HG03139 (cell line): ENCODE measurements around the gene MAP7.

ENCODE experiments used
- ATAC-seq: cut with Tn5 transposase; IDR thresholded peaks from one replicate; pipeline ENCODE4 v1.9.1; 2021; ENCODE audit not compliant: unreplicated experiment

The MAP7 gene

GRCh38 chr6:136566007-136566487 lies 15.8 kb upstream of the MAP7 start:
- ATAC-seq, result no peak

GRCh38 chr6:136564180-136564579 lies 14.0 kb upstream of the MAP7 start:
- no peak for ATAC-seq

GRCh38 chr6:136563386-136564152 lies 13.3 kb upstream of the MAP7 start:
- ATAC-seq, result no peak

GRCh38 chr6:136562211-136562610 lies 12.0 kb upstream of the MAP7 start:
- no peak for ATAC-seq

DNA sequence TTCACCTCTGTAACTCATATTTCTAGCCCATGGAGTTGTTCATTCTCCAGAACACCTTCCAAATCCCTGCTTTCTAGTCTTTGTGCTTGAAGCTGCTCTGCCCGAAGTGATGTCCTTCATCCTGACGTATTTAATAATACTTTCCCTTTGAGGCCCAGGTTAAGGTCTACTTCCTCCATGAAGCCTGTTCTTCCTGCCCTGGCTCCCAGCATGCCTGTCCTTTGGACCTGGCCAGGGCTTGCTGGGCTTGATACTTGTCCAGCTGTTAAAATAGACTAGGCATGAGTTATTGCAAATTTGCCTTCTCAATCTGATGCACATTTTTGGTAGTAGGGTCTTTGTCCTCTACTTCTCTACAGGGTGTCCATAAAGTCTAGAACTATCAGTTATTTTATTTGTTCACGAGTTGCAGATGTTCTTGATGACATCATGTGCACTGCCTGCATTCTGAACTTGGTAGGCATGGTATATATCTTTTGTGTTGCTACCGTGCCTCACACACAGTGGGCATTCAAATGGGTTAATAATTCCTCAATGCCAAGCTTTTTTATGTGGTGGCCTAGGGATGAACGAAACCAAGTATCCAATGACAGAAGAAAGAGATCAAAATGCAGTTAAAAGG lies 3.1 kb upstream of the MAP7 start:
- no peak for ATAC-seq

- ATAC-seq, result no peak
Observed at GRCh38 chr6:136552054-136552453, 1.8 kb upstream of the MAP7 start.

GRCh38 chr6:136551103-136551502 lies 881 bp upstream of the MAP7 start:
- ATAC-seq, result no peak

DNA sequence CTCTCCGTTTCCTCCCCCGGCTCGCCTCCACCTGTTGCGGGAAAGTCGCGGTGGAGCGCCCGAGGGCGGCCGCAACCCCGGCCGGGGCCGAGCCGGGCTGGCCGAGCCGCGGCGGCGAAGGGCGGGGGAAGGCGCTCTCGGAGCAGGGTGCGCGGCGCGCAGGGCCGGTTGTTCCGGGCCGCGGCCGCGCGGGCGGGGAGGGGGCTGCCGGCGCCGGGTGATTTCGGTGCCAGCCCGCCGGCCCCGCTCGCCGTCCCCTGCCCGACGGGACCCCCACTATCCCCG lies 235 bp downstream of the MAP7 start:
- ATAC-seq, result peak; percentile 51

DNA sequence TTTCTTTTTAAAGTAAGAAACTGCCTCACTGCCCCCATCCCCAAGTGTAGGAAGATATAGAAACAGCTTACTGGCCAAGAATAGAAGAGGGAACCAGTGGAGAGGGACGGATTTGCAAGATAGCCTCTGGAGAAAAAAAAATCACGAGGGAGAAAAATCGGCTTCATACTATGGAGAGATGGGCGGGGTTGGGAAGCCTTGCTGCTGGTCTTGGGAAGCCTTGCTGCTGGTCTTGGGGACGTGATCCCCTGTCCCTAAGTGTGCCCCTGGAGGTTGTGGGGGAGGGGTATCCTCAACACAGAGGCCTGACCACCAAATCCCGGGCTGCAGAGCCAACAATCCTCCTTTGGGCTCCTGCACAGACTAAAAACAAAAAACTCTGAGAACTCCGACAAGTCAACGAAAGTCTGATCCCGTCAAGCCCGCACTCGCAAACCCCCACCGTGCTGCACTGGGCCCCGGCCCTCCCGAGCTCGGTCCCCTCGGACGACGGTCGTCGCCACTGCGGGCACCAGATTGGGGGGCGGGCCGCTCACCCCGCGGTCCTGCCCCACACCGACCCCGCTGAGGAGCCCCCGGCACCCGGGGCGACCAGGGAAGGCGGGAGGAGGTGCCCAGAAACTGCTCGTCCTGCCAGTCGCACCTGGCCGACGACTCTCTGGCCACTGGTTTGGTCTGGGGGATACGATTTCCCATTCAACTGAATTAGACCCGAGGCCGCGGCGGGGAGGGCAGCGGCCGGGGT lies 750 bp downstream of the MAP7 start:
- no peak for ATAC-seq

- no peak for ATAC-seq
Observed at GRCh38 chr6:136548582-136549299, 1.5 kb downstream of the MAP7 start.

GRCh38 chr6:136547871-136548270 lies 2.4 kb downstream of the MAP7 start:
- ATAC-seq, result no peak

DNA sequence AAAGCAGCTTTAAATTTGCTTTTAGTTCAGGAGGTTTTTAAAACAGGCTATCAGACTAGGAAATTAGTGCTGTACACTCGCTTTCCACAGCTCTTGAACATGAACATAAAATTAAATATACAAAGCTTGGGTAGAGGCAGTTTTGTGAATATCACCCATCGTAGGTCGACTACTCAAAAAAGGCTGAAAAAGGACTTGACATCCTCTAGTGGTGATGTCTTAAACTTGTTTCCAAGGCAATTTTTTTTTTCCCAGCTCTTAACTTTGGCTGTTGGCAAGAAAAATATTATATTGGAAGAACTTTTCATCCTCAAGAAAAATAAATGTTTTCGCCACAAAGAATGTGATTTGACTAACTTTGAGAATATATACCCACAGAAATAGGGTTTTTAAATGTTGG lies 2.9 kb downstream of the MAP7 start:
- no peak for ATAC-seq

- ATAC-seq, result no peak
Observed at GRCh38 chr6:136546331-136546730, 3.9 kb downstream of the MAP7 start.

- ATAC-seq, result no peak
Observed at GRCh38 chr6:136544326-136544725, 5.9 kb downstream of the MAP7 start.

DNA sequence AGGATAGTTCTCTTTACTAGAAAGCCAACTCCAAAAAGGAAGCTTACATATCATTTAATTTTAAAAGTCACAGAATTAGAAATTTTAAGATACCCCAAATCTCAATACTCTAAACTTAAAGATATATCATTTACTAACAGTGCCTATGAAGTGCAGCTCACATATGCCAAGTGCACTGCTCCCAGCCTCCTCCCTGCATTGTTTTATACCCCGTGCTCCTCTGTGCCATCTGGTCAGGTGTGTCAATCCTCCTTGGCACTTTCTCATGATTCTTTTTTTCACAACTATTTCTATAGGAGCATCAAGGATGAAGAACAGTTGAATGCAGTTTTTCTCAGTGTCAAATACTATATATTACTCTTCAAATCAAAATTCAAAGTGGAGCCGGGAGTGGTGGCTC lies 8.8 kb downstream of the MAP7 start:
- no peak for ATAC-seq

DNA sequence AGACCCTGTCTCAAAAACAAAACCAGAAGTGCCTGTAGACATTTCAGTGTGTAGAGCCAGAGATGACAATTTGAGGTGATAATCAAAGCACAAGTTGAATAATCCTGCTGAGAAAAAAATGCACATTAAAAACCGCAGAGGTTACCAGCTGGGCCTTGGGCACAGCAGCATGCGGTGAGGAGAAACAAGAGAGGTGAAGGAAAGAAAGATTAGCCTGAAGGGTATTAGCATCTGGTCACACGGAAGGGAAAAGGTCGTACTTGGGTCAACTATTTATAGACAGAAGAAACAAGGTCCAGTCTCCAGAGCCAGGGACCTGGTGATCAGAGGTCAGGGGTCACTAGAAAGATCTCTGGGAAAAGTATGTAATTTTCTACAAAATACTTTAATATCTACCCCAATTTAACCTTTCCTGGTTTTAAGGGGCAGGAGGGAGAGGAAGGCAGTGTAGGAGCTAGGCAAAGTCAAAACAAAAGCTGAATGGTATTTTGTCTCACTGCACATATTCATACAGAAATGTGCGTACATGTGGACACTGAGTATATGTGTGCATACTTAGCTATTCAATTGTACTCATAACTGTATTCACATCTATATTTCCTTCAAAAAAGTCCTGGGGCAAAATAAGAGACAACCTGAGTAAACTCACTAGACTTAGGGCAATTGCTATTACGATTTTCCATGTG lies 10.1 kb downstream of the MAP7 start:
- ATAC-seq, result no peak

DNA sequence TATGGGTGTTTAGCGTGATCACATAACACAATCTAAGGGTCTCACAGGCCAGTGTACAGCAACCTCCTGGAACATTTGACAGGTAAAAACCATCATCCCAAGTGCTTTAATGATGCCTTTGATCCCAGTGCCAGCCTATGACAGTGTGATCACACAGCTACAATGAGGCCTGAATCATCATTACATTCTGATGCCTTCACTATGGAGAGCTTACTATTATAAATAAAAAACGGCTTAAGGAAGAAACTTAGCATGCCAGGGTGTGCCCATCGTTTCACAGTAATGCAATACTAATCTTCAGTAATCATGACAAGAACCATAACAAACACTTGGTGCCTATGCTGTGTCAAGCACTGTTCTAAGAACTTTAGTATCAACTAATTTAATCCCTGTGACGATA lies 11.4 kb downstream of the MAP7 start:
- no peak for ATAC-seq

DNA sequence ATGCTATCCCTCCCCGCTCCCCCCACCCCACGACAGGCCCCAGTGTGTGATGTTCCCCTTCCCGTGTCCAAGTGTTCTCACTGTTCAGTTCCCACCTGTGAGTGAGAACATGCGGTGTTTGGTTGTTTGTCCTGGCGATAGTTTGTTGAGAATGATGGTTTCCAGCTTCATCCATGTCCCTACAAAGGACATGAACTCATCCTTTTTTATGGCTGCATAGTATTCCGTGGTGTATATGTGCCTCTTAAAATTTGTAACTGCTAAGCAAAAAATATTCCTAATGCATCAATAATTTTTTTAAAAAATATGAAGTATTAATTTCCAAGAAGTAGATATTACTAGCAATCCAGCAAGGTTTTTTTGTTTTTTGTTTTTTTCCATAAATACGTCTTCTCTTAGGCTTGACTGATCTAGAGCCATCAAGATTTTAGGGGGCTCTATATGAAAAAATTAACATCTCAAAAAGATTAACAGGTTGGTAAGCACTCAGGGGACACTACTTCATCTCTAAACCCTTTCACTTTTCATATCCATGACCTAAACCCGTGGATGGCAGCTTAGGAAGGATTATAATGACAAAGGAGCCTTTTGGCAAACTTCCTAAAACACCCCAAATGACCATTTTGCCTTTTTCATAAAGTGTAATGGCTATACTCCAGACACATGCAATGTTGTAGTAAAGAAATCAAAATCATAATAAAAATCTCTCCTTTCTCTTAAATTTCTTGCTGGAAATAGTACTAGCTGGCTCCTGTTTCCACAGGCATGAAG lies 14.2 kb downstream of the MAP7 start:
- ATAC-seq, result no peak

DNA sequence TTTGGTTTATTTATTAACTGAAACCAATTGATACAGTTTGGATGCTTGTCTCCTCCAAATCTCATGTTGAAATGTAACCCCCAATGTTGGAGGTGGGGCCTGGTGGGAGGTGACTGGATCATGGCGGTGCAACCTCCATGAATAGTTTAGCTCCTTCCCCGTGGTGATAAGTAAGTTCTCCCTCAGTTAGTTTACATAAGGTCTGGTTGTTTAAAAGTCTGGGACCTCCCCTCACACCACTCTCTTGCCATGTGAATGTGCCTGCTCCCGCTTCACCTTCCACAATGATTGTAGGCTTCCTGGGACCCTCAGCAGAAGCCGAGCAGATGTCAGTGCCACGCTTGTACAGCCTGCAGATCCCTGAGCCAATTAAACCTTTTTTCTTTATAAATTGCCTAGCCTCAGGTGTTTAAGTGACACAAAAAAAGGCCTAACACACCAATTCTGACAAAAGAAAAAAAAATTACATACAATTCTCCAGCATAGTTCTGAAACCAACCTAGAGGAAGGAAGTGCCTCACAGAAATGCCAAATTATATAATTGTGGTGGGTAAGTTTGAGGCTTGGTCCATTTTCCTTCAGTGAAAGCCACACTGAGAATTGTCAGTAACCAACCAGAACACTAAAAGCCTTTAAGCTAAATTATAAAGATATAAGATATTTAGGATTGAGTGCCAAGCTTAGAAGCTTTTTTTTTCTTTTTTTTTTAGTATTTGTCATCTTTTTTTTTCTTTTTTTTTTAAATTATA lies 15.0 kb downstream of the MAP7 start:
- no peak for ATAC-seq

DNA sequence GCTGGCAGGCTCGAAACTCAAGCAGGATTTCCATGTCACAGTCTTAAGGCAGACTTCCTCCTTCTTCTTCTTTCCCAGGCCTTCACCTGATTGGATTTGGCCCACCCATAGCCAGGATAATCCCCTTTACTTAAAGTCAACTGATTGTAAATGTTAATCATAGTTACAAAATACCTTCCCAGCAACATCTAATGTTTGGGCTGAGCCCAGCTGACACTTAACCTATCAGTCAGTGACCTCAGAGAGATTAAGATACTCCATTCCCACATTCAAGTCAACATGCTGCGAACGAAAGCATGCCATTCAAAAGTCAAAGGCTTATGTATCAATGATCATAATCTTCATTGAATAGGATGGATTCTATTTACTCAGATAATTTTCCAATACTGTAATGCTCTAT lies 16.0 kb downstream of the MAP7 start:
- ATAC-seq, result no peak
